HL-60/S4 treated with phorbol 12-myristate 13-acetate at 8.2 ng/mL for 4 days and 3 days (cell line): ENCODE measurements around the gene MARVELD3.
"Not testable (repeated sequence)": the region's sequence is repeated elsewhere in the genome, so short reads cannot be mapped to it uniquely, and the experiment has no call there.

Experiments
- in situ Hi-C: fragments of 300-500 bp; cut with MboI; formaldehyde crosslinking; loops from 2 replicates; pipeline ENCODE4 v1.15.0; 2022; ENCODE audit warnings: low sequenced_read_pairs

MARVELD3 gene

DNA sequence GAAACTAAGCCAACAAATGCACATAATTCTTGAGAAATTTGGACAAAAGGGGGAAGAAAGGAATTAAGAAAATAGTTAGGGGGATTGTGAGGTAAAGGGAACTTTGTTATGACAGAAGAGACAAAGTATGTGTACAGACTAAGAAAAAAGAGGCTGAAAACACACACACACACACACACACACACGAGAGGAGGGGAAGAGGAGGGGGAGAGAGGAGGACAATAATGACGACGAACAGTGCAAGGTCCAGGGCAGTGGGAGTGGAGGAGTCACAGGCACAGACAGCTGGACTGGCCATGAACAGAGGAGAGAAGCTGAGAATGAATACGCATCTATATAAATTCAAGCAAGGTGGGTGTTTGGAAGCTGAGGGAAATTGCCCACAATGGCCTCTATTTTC lies 44.6 kb downstream of the MARVELD3 start:
- in situ Hi-C loops = no loop called here

DNA sequence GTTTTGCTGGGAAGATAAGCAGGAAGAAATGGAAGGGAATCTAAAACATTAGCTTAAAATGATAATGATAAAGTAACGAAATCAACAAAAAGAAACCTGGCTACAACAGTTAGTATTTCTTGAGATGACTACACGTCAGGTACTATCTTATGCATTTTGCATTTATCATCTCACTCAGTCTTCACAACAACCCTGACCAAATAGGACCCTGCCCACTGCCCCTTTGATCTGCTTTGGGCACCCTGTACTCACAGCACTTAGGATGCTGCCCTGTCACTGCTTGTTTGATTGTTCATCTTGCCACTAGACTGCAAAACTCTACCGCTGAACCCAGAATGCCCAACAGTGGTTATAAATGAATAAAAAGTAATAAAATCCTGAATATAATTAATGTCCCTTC lies 45.2 kb downstream of the MARVELD3 start:
- in situ Hi-C loops = no loop called here

DNA sequence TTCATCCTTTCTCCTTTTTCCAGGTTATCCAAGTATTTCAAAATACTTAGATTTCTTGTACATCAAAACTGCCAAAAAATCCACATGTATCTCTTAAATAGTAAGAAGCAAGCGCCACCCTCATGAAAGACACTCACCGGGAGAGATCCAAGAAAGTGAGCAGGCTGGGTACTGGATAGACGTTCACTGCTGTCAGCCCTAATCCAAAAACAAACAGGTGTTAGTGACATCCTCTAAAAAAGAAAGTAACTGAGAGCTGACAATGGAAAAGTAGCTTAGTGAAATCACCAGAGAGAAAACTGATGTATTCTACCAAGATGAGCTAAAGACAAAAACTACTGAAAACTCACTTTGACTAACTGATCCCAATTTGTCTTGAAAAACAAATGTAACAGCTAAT lies 46.1 kb downstream of the MARVELD3 start:
- in situ Hi-C loops = no loop called here

DNA sequence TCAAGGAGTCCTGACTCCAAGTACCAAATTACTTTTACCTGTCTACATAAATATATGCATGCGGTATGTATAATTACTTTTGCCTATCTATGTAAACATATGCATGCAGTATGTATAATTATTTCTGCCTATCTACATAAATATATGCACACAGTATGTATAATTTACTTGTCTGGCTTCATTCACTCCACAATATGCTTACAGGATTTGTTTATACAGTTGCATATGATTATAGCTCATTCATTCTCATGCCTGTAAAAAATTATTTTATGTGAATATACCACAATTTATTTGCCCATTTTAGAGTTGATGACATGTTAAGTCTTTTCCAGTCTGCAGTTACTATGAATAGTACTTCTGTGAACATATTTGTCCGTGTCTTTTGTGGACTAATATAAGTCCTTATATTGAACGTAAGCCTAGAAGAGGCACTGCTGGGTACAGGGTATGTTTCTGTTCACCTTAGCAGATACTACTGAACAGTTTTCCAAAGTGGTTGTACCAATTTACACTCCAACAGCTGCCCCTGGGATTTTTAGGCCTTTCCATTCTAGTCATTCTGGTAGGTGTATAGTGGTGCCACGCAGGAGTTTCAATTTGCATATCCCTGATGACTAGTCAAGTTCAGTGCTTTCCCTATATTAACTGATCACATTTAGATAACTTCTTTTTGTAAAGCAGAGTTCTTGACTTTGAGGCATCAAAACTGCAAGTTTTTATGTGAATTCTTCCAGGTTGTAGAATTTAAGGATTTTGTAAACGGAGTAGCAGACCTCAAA lies 47.0 kb downstream of the MARVELD3 start:
- in situ Hi-C loops = no loop called here

DNA sequence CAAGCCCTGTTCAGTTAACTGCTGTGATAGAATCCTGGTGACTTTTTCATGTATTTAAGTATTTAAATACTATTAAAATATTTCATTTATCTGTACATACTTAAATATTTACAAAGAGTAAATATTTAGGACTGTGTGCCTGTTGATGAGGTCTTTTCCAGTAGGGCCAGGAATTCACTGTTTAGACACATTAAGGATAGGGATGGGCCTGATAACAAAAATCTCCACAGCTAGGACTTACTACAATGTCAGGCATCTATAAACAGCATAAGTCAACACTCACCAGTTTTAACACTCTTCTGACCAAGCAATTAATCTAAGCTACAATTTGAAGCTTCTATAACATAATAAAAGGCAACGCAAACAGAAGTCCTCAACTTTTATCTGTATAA lies 47.6 kb downstream of the MARVELD3 start:
- in situ Hi-C loops = no loop called here

DNA sequence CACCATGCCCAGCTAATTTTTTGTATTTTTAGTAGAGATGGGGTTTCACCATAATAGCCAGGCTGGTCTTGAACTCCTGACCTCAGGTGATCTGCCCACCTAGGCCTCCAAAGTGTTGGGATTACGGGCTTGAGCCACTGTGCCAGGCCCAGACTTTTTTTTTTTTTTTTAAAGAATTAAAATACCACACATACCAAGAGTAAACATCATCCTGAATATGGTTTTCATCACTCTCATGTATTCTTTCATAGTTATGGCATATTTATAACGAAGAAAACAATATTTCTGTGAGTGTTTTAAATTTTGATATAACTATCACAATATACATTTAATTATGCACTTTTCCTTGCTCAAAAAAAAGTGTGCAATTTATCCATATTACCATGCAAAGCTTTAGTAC lies 48.2 kb downstream of the MARVELD3 start:
- in situ Hi-C loops = no loop called here

DNA sequence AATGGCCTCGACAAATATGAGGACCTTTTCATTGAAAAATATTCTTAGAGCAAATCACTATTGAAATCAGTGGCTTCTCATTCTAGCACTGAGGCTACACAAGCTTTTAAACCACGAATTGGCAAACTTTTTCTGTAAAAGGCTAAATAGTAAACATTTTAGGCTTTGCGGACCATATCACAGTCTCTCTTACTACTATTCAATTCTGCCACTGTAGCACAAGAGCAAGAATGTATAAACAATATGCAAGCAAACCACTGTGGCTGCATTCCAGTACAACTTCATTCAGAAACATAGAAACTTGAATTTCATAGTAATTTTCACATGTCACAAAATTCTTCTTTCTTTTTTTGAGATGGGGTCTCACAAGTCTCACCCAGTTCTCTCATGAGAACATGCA lies 49.4 kb downstream of the MARVELD3 start:
- in situ Hi-C loops = no loop called here

DNA sequence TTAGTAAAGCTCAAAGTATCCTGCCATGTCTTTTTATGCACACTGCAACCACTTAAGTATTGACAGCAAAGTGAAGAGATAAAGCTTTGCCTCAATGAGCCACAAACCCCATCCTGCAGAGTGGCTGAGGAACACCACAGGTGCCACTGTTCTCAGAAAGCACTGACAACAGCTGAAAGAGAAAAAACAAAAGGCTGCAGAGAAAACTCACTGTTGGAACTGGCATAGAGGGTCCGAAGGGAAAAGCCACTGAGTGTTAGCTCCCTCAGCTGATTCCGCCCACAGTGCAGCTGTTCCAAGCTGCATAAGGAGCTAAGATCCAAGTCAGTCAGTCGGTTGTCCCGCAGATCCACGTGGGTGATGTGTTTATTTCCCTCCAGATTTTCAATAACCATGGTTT lies 50.3 kb downstream of the MARVELD3 start:
- in situ Hi-C loops = no loop called here

DNA sequence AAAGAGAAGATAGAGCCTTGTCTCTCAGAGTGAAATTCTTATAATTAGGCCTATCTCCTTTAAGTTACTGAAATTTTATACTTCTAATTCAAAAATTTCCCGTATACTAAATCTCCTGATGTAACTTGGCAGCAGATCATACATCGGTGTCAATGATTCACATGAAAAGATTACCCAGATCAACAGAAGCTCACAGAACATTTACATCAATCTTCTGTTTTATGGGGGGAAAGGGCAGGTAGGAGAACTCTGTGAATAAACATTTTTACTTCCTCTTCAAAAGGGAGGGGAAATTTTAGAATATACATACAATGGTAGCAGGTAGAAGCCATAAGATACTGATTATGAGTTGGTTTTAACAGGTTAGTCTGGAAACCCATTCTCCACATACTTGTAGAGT lies 55.4 kb downstream of the MARVELD3 start:
- in situ Hi-C loops = no loop called here

DNA sequence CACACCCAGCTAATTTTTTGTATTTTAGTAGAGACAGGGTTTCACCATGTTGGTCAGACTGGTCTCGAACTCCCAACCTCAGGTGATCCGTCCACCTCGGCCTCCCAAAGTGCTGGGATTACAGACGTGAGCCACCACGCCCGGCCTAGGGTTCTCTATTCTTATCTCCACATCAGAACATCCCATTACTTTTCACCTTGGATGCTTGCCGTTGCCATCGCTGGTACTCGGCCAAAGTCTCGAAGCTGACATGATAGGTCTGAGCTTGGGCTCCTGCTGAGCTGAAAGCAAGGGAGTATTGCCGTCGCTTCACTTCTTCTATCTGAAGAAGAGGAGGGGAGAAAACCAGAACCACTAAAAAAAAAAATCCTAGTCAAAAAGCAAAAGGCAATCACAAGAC lies 58.3 kb downstream of the MARVELD3 start:
- in situ Hi-C loops = not testable (repeated sequence)
